ENCODE data around the gene OGFR. TPM values are rescaled to one million over a fixed set of nuclear protein-coding genes. Genes with fewer than 3 reads are reported as not detected.

Gene OGFR
- total RNA-seq, 1 donor from 2014 or later, result 16.0 TPM

- no peak for ATAC-seq
Observed at GRCh38 chr20:62770111-62770910, 34.3 kb upstream of the OGFR start.

GRCh38 chr20:62770916-62771315, 33.7 kb upstream of the OGFR start:
- no peak for ATAC-seq

- no peak for ATAC-seq
Observed at GRCh38 chr20:62771396-62772102, 33.1 kb upstream of the OGFR start.

GRCh38 chr20:62772103-62772611, 32.5 kb upstream of the OGFR start:
- ATAC-seq, result no peak

GRCh38 chr20:62772619-62772989, 32.0 kb upstream of the OGFR start:
- ATAC-seq, result no peak

GRCh38 chr20:62772990-62773844, 31.4 kb upstream of the OGFR start:
- peak; percentile 48 for ATAC-seq

- peak; percentile 34 for ATAC-seq
Observed at GRCh38 chr20:62773845-62774714, 30.6 kb upstream of the OGFR start.

GRCh38 chr20:62774762-62775161, 29.9 kb upstream of the OGFR start:
- ATAC-seq, result no peak

- no peak for ATAC-seq
Observed at GRCh38 chr20:62775206-62775605, 29.4 kb upstream of the OGFR start.

- ATAC-seq, result no peak
Observed at GRCh38 chr20:62776035-62776691, 28.5 kb upstream of the OGFR start.

- peak; percentile 27 for ATAC-seq
Observed at GRCh38 chr20:62776692-62777527, 27.7 kb upstream of the OGFR start.

GRCh38 chr20:62777528-62777830, 27.2 kb upstream of the OGFR start:
- no peak for ATAC-seq

- no peak for ATAC-seq
Observed at GRCh38 chr20:62778058-62778457, 26.6 kb upstream of the OGFR start.

GRCh38 chr20:62778601-62779416, 25.8 kb upstream of the OGFR start:
- no peak for ATAC-seq

- ATAC-seq, result no peak
Observed at GRCh38 chr20:62779417-62779685, 25.3 kb upstream of the OGFR start.

- no peak for ATAC-seq
Observed at GRCh38 chr20:62780204-62780603, 24.4 kb upstream of the OGFR start.

GRCh38 chr20:62780696-62781095, 23.9 kb upstream of the OGFR start:
- no peak for ATAC-seq

- no peak for ATAC-seq
Observed at GRCh38 chr20:62782149-62782892, 22.3 kb upstream of the OGFR start.

GRCh38 chr20:62782893-62783278, 21.7 kb upstream of the OGFR start:
- ATAC-seq, result no peak

Data from esophagus mucosa (tissue), 1 donor.